ENCODE measurements around the gene TDP1.

The TDP1 gene

DNA sequence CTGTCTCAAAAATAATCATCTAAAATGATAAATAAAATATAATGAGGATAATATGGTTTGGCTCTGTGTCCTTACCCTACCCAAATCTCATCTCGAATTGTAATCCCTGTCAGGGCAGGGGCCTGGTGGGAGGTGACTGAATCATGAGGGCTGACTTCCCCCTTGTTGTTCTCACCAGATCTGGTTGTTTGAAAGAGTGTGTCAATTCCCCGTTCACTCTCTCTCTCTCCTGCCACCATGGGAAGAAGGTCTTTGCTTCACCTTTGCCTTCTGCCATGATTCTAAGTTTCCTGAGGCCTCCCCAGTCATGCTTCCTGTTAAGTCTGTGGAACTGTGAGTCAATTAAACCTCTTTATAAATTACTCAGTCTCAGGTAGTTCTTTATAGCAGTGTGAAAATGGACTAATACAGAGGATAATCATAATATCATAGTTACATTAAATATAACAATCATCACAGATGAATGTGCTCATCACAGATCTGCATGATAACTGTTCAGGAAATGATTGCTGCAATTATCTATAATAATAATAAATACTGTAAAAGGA lies 13.8 kb upstream of the TDP1 start:
- no peak for DNase-seq (ENCODE audit: low read depth)

DNA sequence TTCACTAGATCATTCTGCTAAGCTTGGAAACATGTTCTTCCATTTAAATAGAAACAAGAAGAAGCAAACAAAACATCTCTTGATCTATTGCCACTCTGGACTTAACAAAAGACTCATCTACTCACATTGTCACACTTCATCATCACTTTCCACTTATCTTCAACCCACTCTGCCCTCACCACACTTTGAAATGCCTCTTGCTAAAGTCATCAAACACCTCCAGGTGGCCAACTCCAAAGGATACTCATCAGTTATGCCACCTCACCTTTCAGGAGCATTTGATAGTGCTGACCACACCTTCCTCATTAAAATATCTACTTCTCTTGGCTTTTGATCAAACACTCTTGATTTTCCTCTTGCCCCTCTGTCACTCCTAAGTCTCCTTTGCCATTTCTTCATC lies 8.4 kb upstream of the TDP1 start:
- DNase-seq (ENCODE audit: low read depth): no peak

DNA sequence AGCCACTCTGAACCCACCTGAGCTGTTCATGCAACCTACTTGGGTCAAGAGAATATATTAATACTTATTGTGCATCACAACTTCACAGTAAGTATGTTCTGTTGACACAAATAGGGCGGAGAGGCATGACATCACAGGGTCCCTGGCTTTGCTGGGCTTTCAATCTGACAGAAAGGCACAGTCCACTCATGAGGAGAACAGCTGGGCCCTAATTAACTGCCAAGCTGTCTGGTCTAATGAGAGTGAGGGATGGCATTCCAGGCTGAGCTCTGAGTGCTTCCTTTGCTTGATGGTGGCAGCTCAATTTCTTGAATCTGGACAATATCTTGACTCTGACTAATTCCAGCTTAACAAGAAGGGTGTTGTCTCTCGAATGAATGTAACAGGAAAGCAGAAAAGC lies 3.2 kb upstream of the TDP1 start:
- no peak for DNase-seq (ENCODE audit: low read depth)

DNA sequence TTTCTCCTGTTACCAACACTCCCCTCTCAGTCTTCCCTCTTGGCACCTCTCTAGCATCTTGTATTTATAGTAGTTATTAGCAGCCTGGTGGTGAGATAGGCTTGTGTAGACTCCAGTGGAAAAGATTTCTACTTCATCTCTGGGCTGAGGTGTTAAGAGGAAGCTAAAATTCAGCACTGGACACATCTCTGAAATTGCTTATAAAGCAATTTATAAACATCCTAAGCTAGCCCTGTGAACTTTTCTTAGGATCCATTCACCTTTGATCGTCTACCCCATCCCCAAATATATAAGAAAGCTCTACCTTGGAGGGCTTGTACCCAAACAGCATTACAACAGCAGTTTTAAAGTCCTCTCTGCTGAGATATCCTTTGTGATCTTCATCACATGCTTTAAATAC lies 2.1 kb upstream of the TDP1 start:
- DNase-seq (ENCODE audit: low read depth): no peak

DNA sequence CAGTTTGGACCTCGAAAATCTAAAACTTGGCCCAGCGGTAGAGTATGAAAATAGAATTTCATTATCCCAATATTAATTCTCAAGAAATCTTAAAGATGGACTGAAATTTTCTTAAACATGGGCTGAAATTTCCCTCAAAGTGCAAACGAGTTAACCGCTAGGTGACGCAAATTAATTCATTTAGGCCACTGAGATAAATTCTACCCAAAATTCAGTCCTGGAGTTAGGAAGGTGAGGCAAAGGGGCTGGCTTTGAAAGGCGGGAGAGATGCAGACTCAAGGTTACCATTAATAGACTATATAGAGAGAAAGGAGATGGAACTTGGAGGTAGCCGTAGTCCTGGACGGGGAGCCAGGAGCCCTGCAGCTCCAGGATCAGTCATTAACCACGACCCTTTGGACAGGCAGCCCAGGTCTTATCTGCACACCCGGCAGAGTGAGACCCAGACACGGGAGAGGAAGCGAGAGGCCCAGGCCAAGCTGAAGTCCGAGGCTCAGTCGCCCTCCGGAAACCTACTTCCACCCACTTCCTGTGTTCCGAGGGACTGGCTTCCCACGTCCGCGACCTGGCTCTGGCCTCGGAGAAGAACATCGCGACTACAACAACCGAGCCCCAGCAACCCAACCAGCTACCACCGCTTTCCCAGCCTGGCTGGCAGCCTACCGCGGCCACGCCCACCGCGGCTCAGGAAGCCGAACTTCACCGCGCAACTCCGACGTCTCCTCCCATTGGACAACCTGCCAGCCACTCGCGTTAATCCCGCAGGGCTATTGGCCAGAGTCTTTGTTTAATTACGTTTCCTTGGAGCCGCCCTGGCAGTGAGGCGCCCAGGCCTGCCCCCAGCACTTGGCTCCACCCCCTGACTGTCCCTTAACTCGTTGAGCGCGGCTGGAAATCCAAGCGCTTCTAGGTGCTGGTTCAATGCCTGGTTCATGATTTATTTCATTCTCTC lies 1.4 kb upstream of the TDP1 start, which contains the start of gene EFCAB11:
Gene EFCAB11, minus strand, starts transcription at position 661 of the 952 bp plus-strand sequence. Its CDS starts 70 bp downstream, at position 591.
- DNase-seq (ENCODE audit: low read depth): peak; percentile 89

DNA sequence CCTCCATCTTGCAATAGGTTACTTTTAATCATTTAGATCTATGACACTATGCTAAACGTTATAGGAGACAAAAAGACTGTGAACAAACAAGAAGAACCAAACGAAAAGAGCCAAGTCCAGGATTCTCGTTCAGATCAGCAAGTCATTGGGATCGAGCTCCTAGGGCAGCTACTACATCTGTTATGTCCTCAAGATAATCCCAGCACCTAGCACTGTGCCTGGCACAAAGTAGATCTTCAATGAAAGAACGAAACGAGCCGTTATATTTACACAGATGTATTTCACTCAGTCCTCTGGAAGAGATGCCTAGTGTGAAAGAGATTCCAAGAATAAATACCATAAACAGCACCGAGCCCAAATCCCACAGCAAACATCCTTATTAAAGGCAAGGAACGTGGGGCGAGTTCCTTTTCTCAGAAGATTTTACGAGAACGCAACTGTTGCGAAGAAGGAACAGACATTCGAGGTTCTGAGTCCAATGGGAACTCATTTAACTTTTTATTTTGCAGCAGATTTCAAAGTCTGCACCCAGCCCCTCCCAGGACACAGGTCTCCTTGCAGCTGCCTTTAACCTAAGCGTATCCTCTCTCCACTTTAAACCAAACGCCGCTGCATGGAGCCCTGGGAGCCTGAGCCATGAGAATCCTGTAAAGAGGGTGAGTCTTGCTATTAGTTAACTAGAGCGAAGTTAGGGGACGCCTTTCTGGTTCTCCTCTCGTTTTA lies 544 bp upstream of the TDP1 start:
- no peak for DNase-seq (ENCODE audit: low read depth)

DNA sequence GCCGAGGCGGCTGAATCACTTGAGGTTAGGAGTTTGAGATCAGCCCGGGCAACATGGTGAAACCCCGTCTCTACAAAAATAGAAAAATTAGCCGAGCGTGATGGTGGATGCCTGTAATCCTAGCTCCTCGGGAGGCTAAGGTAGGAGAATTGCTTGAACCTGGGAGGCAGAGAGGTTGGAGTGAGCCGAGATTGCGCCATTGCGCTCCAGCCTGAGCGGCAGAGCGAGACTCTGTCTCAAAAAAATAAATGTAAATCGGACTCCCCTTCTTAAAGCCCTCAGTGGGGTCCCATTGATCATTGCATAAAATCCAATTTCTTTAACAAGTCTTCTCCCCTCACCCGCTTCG lies 908 bp downstream of the TDP1 start:
- DNase-seq (ENCODE audit: low read depth): no peak

DNA sequence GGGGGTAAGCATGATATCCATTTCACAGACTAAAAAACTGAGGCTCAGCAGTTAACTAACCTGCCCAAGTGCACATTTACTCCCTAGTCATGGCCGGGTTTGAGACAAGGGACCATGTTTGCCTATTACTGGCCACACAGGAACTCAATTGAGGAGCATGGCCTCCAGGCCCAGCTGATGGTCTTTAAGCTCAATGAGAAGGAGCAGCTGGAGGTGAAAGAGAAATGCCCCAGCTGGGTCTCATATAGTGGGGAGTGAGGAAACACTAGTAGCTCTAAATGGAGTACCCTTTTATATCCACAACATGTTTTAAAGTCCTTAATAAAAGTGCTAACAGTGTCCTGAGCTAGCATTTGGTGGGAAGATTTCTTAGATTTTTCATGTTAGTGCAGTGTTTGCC lies 1.6 kb downstream of the TDP1 start:
- no peak for DNase-seq (ENCODE audit: low read depth)

DNA sequence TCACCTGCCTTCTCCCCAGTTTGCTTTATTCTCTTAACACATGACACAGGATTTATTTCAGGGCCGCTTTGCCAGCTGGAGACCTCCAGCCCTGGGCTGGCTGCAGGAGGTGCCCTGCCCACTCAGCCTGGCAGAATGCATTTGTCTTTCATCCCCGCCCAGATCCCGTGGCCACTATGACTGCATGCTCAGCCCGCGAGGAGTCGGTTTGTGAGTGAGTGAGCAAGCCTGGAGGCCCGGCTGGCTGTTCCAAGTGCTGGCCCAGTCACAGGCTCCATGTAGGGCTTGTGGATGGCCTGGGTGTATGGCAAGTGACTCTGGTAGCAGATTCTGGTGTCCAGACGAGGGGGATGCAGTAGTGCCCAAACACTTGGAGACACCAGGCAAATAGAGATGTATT lies 2.1 kb downstream of the TDP1 start:
- no peak for DNase-seq (ENCODE audit: low read depth)

DNA sequence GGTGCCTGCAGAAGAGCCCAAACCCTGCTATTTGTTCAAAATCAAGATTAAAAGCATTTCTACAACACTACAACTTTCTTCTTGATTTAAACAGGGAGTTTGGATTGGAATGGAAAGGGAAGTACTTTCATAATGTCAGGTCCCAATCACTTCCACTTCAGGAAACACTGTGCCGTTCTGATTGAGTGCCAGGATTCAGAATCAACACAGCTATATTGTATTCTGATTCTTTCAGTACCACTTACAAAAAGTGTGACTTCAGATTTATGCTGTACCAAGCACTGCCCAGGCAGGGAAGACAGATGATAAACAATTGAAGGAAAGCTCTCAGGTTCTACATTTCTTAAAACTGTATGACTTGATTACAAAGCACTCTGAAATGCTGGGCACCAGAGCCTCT lies 3.2 kb downstream of the TDP1 start:
- no peak for DNase-seq (ENCODE audit: low read depth)

DNA sequence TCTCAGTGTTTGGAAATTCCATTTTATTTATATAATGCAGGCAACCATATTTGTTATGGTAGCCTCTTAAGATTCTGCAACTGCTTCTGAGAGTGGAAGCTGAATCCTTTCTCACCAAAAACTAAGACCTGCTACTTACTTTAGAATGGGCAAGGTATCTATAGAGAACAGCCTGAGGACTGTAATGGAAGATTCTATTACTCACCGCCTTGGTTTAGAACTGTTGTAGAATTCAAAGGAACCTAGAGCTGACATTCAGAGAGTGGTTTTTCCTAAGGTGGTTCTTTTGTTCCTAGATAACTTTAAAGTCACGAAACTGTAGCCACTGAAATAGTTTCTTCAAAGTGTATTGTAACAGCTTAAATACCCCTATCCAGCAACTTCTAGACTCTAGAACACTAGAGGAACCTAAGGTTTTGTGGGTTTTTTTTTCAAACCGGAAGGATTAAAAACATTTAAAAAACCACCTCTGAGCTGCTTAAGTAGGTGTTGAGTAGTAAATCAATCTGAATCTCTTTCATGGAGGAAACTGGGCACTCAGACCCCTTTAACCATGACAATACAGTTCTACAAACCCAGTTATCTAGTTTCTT lies 4.2 kb downstream of the TDP1 start:
- DNase-seq (ENCODE audit: low read depth): no peak

DNA sequence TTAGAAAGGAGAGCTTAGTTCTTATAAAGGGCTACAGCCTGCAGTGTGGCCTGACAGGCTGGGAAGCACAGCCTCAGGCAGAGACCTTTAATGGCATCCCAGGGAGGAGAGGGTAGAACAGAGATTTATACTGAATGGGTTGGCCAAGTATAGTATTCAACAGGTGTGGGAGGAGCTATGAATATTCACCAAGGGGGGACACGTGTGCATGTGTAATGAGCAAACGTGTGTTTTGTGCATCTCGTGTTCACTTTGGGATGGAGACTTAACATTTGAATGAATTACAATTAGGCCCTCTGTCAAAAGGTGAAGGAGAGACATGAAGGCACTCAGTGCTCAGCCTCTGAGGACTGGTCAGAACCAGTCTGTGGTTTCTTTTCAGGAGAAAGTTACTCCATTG lies 5.2 kb downstream of the TDP1 start:
- DNase-seq (ENCODE audit: low read depth): no peak

DNA sequence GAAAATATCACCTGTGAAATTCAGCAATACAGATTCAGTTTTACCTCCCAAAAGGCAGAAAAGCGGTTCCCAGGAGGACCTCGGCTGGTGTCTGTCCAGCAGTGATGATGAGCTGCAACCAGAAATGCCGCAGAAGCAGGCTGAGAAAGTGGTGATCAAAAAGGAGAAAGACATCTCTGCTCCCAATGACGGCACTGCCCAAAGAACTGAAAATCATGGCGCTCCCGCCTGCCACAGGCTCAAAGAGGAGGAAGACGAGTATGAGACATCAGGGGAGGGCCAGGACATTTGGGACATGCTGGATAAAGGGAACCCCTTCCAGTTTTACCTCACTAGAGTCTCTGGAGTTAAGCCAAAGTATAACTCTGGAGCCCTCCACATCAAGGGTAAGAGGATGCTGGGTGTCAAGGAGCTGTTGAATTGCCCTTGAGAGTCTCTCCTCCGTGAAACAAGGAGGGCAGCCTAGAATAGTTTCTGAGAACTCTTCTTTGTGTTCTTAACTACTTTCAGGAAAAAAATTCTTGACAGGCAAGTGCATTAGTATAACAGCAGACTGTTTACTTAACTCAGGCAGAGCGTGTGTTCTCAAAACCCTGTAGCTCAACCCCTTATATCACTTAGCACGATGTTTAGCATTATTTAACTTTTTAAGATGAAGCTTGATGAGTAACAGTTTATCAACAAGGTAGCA lies 7.7 kb downstream of the TDP1 start:
- DNase-seq (ENCODE audit: low read depth): no peak

DNA sequence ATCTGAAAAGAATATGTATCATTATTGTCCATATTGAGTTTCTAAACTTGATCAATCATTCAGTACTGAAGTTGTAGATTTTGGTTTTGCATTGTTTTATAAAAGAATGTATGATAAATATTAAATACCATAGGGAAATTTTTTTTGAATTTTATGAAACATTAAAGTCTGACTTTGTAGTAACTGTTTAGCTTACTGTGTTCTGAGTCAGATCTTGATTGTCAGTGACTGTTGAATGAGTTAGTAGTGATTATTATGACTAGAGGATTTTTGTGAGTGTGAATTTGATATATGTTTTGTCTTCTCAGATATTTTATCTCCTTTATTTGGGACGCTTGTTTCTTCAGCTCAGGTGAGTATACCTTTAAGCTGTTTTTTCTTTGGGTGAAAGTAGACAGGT lies 10.1 kb downstream of the TDP1 start:
- no peak for DNase-seq (ENCODE audit: low read depth)

DNA sequence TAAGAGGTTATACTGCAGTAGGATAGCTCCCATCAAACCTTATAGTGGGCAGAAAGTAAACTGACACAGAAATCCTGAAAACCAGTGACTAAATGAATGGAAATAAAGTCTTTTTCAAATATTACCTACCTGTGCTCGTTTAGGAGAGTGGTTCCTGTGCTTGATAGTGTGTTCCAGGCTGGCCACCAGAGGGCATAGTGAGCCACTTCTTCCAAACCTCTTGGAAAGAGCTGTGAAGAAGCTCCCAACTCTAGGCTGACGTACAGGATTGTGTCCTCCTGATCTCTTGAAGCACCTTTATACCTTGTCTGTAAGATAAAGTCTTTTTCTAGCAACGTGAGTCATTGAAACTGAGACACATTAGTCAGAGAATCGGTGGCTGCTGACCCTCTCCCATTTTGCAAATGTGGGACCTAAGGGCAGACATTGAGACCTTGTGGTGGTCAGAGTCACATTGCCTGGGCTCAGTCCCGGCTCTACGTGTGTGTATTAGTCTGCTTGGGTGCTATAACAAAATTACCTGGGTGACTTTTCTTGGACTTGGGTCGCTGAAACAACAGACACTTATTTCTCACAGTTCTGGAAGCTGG lies 17.6 kb downstream of the TDP1 start:
- peak; percentile 30 for DNase-seq (ENCODE audit: low read depth)

DNA sequence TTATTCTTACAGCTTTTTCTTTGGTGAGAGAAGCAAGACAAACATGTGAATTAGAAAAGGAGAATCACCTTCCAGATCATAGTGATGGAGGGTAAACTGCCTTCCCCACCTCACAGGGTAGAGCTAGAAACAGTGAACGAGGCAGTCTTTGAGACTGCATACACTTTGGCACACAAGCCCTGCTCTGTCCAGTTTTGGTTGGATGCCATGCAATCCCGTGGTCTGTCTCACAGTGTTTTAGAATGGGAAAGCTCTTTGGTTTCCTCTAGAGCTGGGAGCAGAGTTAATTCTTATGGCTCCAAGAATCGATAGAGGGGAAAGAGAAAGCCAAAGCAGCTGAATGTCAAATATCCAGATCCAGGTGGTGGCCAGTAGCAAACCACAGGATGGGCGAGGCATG lies 21.9 kb downstream of the TDP1 start:
- DNase-seq (ENCODE audit: low read depth): no peak

DNA sequence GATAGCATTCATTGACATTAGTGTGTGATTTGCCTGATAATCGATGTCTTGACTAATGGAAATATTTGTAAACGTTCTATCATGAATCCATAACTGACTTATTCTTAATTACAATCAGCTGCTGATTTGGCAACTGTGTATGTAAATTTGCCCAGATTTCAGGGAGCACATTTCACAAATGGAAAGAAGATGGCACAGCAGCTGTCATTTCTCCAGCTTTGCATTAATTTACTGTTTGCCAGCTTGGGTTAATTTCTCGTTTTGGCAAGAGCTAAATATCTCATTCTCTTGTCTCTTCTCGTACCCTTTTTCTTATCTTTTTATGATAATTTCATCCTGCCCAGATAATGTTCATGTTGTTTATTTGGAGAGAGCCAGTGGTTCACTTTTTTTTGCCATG lies 22.9 kb downstream of the TDP1 start:
- no peak for DNase-seq (ENCODE audit: low read depth)

DNA sequence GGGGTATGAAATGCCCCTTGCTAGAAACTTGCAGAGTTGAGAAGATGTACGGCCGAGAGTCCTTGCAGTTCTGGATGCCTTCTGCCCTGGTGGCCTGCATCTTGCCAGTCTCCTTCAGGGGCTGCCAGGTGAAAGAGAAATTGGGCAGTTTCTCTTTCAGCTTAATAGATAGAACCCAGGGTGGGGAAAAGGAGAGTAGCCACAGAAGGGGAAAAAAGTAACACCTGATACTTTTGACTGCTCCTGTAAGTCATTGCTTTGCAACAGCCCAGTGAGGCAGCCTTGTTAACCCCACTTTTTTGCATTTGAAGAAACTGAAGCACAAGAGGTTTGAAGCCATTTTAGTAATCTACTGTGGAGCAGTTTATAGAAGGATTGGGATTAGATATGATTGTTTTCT lies 27.6 kb downstream of the TDP1 start:
- no peak for DNase-seq (ENCODE audit: low read depth)

DNA sequence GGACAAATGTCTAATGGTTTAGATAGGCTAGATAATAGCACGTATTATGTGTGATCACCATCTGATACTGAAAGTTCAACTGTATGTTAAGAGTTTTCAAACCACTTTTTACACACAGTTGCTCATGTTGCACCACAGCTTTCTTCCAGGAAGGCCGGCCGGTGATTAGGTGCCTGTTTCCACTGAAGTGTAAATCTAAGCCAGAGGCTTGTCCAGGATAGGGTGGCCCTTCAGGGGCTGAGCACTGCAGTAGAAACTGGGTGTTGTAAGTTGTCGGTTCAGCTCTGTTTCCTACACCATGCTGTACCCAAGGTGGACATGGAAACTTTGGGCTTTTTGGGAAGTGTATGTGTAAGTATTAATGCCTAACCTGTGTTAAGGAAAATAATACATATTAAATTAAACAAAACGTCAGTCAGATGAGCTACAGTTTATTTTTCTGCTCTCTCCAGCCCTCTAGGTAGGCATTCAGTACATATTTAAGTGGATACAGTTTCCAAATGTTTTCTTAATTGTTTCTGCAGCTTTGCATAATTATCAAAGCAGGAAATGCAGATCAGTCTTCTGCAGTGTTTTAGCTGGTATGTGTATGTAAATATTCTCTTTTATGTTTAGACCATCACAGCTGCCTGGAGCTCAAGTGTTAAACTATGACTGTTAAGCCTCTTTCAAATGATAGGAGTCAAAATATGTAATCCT lies 30.9 kb downstream of the TDP1 start:
- no peak for DNase-seq (ENCODE audit: low read depth)

DNA sequence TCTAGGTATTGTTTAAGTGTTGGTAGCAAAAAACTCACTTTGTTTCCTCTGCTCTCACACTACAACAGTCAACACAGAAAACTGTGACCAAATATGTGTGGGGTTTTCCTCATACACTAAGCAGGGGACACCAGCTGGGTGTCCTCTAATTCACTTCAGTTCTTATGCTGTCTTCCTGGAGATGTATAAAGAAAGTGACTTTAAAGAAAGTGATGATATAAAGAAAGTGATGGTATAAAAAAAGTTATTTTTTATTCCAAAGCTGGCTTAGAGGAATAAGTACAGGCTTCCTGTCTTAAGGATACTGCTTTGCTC lies 31.4 kb downstream of the TDP1 start:
- DNase-seq (ENCODE audit: low read depth): no peak

DNA sequence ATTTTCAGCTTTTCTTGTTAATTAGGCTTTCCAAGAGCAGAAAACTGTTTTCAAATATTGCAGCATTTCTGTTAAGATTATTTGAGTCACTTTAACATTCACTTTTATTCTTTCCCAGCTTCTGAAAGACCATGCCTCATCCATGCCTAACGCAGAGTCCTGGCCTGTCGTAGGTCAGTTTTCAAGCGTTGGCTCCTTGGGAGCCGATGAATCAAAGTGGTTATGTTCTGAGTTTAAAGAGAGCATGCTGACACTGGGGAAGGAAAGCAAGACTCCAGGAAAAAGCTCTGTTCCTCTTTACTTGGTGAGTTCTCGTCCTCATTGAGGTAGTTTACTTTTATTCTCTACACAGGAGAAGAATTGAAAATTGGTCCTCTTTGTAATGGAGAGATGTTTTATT lies 33.1 kb downstream of the TDP1 start:
- no peak for DNase-seq (ENCODE audit: low read depth)
